GM21717 (cell line): Measurements from ENCODE around the gene RIPPLY3.
"Not testable (repeated sequence)": the region's sequence is repeated elsewhere in the genome, so short reads cannot be mapped to it uniquely, and the experiment has no call there.

Source experiments
- ATAC-seq: cut with Tn5 transposase; IDR thresholded peaks from one replicate; pipeline ENCODE4 v1.9.1; 2021; ENCODE audit warnings: mild to moderate bottlenecking, moderate library complexity; ENCODE audit not compliant: unreplicated experiment

RIPPLY3 gene

DNA sequence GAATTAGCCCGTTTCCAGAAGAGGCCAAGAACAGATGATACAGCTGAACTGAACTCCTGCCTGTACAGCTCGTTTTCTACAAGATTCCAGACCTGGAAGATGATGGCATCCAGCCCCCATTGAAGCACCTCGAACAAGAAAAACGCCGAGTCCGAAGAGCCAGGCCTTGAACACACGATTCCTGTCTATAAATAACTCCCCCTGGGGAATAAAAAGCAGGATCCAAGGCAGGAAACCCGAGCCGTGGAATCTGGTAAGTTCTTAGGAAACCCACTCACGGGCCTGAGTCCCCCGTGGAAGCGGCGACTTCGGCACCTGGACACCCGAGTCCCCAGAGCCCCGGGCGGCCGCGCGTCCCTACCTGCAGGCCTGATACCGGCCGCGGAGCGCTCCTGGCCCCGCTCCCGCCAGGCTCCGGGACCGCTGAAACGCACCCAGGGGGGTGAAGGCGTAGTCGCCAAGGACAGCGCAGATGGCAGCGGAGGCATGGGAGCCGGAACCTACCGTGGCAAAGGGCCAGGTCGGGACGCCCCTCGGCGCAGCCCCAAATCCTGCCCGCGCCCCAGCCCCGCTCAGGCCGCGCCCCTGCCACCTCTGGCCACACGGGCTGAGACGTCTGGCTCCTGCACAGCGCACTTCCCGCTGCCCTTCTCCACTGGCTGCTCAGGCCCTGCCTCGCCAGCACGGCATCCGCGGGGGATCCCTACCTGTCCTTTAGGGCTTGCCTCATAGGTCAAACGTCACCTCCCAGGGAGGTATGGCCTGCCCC lies 26.0 kb upstream of the RIPPLY3 start:
- no peak for ATAC-seq

DNA sequence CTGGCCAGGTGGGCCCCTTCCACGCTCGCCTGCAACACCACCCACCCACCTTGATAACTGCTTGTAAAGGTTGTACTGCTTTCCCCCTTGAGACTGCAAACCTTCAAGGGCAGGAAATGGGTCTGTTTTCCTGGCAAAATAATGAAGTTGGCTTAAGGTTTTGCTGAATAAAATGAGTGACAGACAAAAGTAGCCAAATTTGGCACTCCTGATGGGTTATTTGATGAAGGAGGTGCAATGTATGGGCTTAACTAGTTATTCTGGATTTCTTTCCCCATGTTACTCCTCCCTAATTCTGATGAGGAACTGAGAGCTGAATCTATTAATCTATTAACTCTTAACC lies 25.5 kb upstream of the RIPPLY3 start:
- no peak for ATAC-seq

GRCh38 chr21:36981977-36982700 lies 24.4 kb upstream of the RIPPLY3 start:
- no peak for ATAC-seq

- ATAC-seq: no peak
Measured at GRCh38 chr21:36985751-36986594, 20.5 kb upstream of the RIPPLY3 start.

GRCh38 chr21:36987845-36988244 lies 18.7 kb upstream of the RIPPLY3 start:
- no peak for ATAC-seq

DNA sequence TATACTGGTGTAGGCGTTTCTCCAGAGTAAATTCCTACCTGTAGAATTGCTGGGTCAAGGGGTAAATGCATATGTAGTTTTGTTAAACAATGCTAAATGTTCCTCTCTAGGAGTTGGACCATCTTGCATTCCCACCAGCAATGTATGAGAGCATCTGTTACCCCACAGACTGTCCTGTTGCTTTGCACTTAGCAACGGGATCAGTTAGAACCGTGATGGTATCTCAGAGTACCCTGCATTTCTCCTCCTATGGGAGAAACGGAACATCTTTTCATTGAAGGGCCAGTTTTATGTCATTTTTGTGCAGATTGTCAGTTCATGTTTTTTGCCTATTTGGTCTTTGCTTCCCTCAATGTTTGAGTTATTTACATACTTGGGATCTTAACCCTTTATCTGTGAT lies 18.0 kb upstream of the RIPPLY3 start:
- ATAC-seq: no peak

- ATAC-seq: not testable (repeated sequence)
Measured at GRCh38 chr21:36989199-36989698, 17.3 kb upstream of the RIPPLY3 start.

GRCh38 chr21:36989699-36990507 lies 16.6 kb upstream of the RIPPLY3 start:
- ATAC-seq: peak; percentile 83

- no peak for ATAC-seq
Measured at GRCh38 chr21:36990508-36991205, 15.8 kb upstream of the RIPPLY3 start.

- no peak for ATAC-seq
Measured at GRCh38 chr21:36992671-36993070, 13.8 kb upstream of the RIPPLY3 start.

DNA sequence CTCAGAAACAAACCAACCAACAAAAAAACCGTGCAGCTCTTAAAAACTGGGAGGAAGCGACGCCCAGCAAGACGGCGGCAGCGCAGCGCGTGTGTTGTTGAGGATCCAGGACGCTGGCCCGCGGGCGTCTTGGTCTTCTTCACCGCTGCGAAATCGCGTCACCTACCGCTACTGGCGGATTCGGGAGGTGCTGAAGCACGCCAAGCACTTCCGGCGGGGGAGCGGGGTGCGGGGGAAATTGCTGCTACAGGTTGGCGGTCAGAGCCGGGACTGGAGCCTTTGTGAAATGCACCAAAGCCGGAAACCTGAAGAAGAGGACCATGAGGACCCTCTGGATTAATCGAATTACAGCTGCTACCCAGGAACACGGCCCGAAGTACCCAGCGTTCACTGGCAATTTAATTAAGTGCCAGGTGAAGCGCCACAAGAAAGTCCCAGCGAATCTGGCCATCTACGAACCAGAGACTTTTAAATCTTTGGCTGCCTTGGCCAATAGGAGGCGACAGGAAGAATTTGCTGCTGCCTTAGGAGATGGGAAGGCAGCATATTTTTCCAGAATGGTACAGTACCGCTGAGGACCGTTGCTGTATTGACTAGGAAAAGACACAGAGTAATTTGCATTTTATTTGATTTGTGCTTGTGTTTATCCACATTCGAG lies 11.9 kb upstream of the RIPPLY3 start:
- no peak for ATAC-seq

DNA sequence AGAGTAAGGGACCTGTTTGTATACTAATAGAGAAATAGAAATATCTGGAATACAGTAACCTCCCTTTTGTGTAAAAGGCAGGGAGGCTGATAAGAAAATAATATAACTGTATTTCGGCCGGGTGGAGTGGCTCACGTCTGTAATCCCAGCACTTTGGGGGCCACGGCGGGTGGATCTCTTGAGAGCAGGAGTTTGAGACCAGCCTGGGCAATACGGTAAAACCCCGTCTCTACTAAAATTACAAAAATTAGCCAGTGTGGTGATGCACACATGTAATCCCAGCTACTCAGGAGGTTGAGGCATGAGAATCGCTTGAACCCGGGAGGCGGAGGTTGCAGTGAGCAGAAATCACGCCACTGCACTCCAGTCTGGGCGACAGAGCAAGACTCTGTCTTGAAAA lies 11.2 kb upstream of the RIPPLY3 start:
- ATAC-seq: not testable (repeated sequence)

DNA sequence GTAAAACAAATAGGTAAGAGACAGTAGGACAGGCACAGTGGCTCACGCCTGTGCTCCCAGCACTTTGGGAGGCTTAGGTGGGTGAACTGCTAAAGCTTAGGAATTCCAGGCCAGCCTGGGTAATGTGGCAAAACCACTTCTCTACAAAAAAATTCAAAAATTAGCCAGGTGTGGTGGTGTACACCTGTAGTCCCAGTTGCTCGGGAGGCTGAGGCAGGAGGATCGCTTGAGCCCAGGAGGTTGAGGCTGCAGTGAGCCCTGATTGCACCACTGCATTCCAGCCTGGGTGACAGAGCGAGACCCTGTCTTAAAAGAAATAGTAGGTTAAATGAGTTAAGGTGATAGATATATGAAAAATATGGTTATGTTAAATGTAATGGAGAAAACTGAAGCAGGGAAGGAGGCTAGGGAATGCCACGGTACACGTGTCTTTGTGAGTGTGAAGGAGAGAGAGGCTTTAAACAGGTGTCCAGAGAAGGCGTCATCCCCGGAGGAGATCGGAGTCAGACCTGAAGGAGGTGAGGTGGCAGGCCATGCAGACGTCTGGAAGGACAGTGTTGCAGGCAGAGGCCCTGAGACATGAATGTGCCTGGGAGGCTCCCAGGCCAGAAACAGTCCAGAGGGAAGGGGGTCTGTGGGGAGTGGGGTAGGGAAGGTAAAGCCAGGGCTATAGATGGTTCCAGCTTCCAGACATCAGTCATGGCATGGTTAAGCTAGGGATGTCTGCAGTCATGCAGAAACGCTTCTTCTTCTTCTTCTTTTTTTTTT lies 7.2 kb upstream of the RIPPLY3 start:
- ATAC-seq: no peak

DNA sequence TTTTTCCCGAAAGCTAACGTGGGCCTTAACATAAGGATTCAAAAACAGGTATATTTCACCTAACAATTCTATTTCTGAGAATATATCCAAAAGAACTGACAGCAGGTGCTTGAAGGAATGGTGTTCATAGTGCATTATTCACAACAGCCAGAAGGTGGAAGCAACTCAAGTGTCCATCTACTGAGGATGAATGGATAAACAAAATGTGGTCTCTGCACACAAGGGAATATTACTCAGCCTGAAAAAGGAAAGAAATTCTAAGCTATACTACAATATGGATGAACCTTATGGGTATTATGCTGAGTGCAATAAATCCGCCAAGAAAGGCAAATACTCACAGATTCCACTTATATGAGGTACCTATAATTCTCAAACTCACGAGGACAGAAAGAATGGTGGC lies 6.1 kb upstream of the RIPPLY3 start:
- ATAC-seq: no peak

GRCh38 chr21:37001441-37001840 lies 5.1 kb upstream of the RIPPLY3 start:
- ATAC-seq: no peak

DNA sequence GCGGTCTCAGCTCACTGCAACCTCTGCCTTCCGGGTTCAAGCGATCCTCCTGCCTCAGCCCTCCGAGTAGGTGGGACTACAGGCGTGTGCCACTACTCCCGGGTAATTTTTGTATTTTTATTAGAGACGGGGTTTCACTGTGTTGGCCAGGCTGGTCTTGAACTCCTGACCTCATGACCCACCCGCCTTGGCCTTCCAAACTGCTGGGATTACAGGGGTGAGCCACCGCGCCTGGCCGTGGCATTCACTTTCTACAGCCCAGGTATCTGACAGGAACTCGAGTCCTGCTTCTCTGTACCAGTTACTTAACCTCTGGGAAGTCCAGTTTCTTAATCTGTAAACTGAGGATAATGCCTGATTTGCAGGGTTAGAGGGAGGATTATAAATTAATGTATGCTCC lies 3.7 kb upstream of the RIPPLY3 start:
- ATAC-seq: not testable (repeated sequence)

DNA sequence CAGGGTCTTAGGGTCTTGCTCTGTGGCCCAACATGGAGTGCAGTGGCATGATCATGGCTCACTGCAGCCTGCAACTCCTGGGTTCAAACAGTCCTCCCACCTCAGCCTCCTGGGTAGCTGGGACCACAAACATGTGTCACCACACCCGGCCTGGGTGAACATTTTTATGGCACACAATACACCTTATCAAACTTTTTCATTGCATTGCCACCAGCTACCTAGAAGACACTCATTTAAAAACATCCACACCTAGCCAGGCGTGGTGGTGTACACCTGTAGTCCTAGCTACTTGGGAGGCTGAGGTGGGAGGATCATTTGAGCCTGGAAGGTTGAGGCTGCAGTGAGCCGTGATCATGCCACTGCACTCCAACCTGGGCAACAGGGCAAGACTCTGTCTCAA lies 2.6 kb upstream of the RIPPLY3 start:
- not testable (repeated sequence) for ATAC-seq

GRCh38 chr21:37005548-37006485 lies 685 bp upstream of the RIPPLY3 start:
- no peak for ATAC-seq
